ENCODE measurements around the gene NRIP3. TPM values are rescaled to one million over a fixed set of nuclear protein-coding genes. Genes with fewer than 3 reads are reported as not detected.

Gene NRIP3
- total and polyA plus RNA-seq, 2 of the 13 experiments (the other 11 are each of a cell fraction or from before 2014, with no cell fraction given): 0.04 to 0.07 TPM

- TF ChIP-seq, protein P1, sequence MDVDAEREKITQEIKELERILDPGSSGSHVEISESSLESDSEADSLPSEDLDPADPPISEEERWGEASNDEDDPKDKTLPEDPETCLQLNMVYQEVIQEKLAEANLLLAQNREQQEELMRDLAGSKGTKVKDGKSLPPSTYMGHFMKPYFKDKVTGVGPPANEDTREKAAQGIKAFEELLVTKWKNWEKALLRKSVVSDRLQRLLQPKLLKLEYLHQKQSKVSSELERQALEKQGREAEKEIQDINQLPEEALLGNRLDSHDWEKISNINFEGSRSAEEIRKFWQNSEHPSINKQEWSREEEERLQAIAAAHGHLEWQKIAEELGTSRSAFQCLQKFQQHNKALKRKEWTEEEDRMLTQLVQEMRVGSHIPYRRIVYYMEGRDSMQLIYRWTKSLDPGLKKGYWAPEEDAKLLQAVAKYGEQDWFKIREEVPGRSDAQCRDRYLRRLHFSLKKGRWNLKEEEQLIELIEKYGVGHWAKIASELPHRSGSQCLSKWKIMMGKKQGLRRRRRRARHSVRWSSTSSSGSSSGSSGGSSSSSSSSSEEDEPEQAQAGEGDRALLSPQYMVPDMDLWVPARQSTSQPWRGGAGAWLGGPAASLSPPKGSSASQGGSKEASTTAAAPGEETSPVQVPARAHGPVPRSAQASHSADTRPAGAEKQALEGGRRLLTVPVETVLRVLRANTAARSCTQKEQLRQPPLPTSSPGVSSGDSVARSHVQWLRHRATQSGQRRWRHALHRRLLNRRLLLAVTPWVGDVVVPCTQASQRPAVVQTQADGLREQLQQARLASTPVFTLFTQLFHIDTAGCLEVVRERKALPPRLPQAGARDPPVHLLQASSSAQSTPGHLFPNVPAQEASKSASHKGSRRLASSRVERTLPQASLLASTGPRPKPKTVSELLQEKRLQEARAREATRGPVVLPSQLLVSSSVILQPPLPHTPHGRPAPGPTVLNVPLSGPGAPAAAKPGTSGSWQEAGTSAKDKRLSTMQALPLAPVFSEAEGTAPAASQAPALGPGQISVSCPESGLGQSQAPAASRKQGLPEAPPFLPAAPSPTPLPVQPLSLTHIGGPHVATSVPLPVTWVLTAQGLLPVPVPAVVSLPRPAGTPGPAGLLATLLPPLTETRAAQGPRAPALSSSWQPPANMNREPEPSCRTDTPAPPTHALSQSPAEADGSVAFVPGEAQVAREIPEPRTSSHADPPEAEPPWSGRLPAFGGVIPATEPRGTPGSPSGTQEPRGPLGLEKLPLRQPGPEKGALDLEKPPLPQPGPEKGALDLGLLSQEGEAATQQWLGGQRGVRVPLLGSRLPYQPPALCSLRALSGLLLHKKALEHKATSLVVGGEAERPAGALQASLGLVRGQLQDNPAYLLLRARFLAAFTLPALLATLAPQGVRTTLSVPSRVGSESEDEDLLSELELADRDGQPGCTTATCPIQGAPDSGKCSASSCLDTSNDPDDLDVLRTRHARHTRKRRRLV (CRISPR knock-in tag; IDR thresholded peaks at IDR 0.05): 0 out of 2 replicates have a peak, but pooled peaks have one; percentile 27
- TF ChIP-seq ATAD3A (CRISPR knock-in tag; IDR thresholded peaks at IDR 0.05) (no peak), MED8 (CRISPR knock-in tag; IDR thresholded peaks at IDR 0.05; ENCODE audit: insufficient replicate concordance) (no peak), ZNF713 (CRISPR knock-in tag; IDR thresholded peaks at IDR 0.05) (no peak), SMARCE1 (IDR thresholded peaks at IDR 0.05; ENCODE audit: borderline replicate concordance) (no peak), ZNF451 (CRISPR knock-in tag; IDR thresholded peaks at IDR 0.05) (no peak), ZNF75D (CRISPR knock-in tag; IDR thresholded peaks at IDR 0.05; ENCODE audit: borderline replicate concordance) (no peak), REPIN1 (CRISPR knock-in tag; IDR thresholded peaks at IDR 0.05; ENCODE audit: borderline replicate concordance, low read depth) (0 out of 2 replicates have a peak, but pooled peaks have one; percentile 13), ZNF891 (CRISPR knock-in tag; IDR thresholded peaks at IDR 0.05) (no peak), ZNF446 (CRISPR knock-in tag; IDR thresholded peaks at IDR 0.05) (no peak), GFI1 (CRISPR knock-in tag; IDR thresholded peaks at IDR 0.05; ENCODE audit: borderline replicate concordance) (no peak), CREM (IDR thresholded peaks at IDR 0.05) (no peak), CREM (CRISPR knock-in tag; IDR thresholded peaks at IDR 0.05) (no peak), E2F1 (CRISPR knock-in tag; IDR thresholded peaks at IDR 0.05) (no peak), ZNF768 (CRISPR knock-in tag; IDR thresholded peaks at IDR 0.05) (no peak), ZFP41 (CRISPR knock-in tag; IDR thresholded peaks at IDR 0.05; ENCODE audit: borderline replicate concordance) (no peak), RAD21 (CRISPR knock-in tag; IDR thresholded peaks at IDR 0.05) (no peak), ZNF121 (CRISPR knock-in tag; IDR thresholded peaks at IDR 0.05) (no peak), NR3C1 (CRISPR knock-in tag; IDR thresholded peaks at IDR 0.05) (no peak), NKX3-1 (CRISPR knock-in tag; IDR thresholded peaks at IDR 0.05) (no peak), ZNF580 (CRISPR knock-in tag; IDR thresholded peaks at IDR 0.05; ENCODE audit: borderline replicate concordance, low read depth) (no peak), ZNF83 (CRISPR knock-in tag; IDR thresholded peaks at IDR 0.05; ENCODE audit: borderline replicate concordance) (no peak), ZNF841 (CRISPR knock-in tag; IDR thresholded peaks at IDR 0.05; ENCODE audit: borderline replicate concordance) (no peak), RBFOX2 (IDR thresholded peaks at IDR 0.05; ENCODE audit: low read depth, low read length) (no peak), ZNF468 (CRISPR knock-in tag; IDR thresholded peaks at IDR 0.05) (no peak)
- TF ChIP-seq, protein P2, sequence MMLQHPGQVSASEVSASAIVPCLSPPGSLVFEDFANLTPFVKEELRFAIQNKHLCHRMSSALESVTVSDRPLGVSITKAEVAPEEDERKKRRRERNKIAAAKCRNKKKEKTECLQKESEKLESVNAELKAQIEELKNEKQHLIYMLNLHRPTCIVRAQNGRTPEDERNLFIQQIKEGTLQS (CRISPR knock-in tag; IDR thresholded peaks at IDR 0.05): 0 out of 2 replicates have a peak, but pooled peaks have one; percentile 2
Measured at GRCh38 chr11:8963569-8964323, 40.1 kb downstream of the NRIP3 start (continued).
